Fibroblast of mammary gland (primary cell): ENCODE results near the gene PUS7.
A peak's percentile ranks its signal among the peaks of the same experiment; 100 is the strongest.
"Not testable (repeated sequence)": the region's sequence is repeated elsewhere in the genome, so short reads cannot be mapped to it uniquely, and the experiment has no call there.

Source experiments
- DNase-seq: peaks from one replicate; pipeline ENCODE4 v3.0.0-alpha.2; 2010; ENCODE audit warnings: low read depth
- H3K4me3 ChIP-seq: 2 replicates; pipeline ENCODE4 v1.5.1; 2011; ENCODE audit warnings: low read depth, mild to moderate bottlenecking, low read length, moderate library complexity; ENCODE audit not compliant: control insufficient read depth
- CTCF ChIP-seq: conservative IDR thresholded peaks from 2 replicates; pipeline ENCODE4 v1.5.1; 2011; ENCODE audit warnings: low read depth, low read length, inconsistent platforms; ENCODE audit not compliant: control insufficient read depth, insufficient read depth

The PUS7 gene

GRCh38 chr7:105461518-105461917 lies 60.6 kb downstream of the PUS7 start:
- no peak overlapping the region for H3K4me3 ChIP-seq
- no peak for TF ChIP-seq CTCF
- no peak for DNase-seq

GRCh38 chr7:105457619-105458225 lies 64.3 kb downstream of the PUS7 start:
- no peak overlapping the region for H3K4me3 ChIP-seq
- TF ChIP-seq CTCF, result no peak
- no peak for DNase-seq

GRCh38 chr7:105454921-105455320 lies 67.2 kb downstream of the PUS7 start:
- DNase-seq, result peak; percentile 31
- no peak for TF ChIP-seq CTCF
- no peak overlapping the region for H3K4me3 ChIP-seq

GRCh38 chr7:105454095-105454747 lies 67.8 kb downstream of the PUS7 start:
- TF ChIP-seq CTCF, result no peak
- H3K4me3 ChIP-seq, result no peak overlapping the region
- DNase-seq, result peak; percentile 73

DNA sequence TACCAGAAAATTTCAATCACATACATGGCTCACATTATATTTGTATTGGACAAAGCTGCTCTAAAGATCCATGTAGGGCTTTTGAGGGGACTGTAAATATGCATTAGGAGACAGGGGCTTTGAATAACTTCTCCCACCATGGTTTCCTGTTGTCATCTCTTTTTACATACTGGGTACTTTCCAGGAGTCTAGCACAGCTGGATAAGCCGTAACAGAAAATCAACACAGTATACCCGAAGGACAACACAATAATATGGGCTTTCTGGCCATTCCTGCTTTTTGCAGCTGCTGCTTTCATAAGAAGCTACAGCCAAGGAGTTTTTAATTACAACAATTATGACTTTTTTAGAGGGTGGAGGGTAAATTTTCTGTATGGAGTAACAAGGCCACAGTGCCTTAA lies 70.0 kb downstream of the PUS7 start:
- TF ChIP-seq CTCF, result no peak
- DNase-seq, result no peak

GRCh38 chr7:105450870-105451269 lies 71.2 kb downstream of the PUS7 start:
- H3K4me3 ChIP-seq, DNase-seq: not testable (repeated sequence)

More for the DNA sequence above, 70.0 kb downstream of the PUS7 start:
- no peak overlapping the region for H3K4me3 ChIP-seq

- H3K4me3 ChIP-seq, result no peak overlapping the region
- DNase-seq, result no peak
- TF ChIP-seq CTCF, result no peak
Measured at GRCh38 chr7:105450177-105450861, 71.8 kb downstream of the PUS7 start.
